IgD-negative memory B cell (primary cell): Measurements from ENCODE around the gene PACC1. TPM values are rescaled to one million over a fixed set of nuclear protein-coding genes. Genes with fewer than 3 reads are reported as not detected.

Experiments used
- H3K27ac Mint-ChIP-seq, 3 donors: one replicate each; pipeline ENCODE4 v1.8.0; 2020 to 2022; ENCODE audit warnings: mild to moderate bottlenecking in 3 of 3, mixed read lengths in 3 of 3, moderate library complexity in 1 of 3
- H3K27me3 Mint-ChIP-seq: one replicate; pipeline ENCODE4 v1.8.0; 2021; ENCODE audit warnings: mixed read lengths
- H3K36me3 Mint-ChIP-seq: one replicate; pipeline ENCODE4 v1.8.0; 2020; ENCODE audit warnings: mild to moderate bottlenecking, mixed read lengths
- H3K4me1 Mint-ChIP-seq, 3 donors: one replicate each; pipeline ENCODE4 v1.8.0; 2020 to 2022; ENCODE audit warnings: mixed read lengths in 3 of 3, mild to moderate bottlenecking in 1 of 3
- H3K4me3 Mint-ChIP-seq, 4 donors: one replicate each; pipeline ENCODE4 v1.8.0; 2020 to 2022; ENCODE audit warnings: mild to moderate bottlenecking in 4 of 4, mixed read lengths in 4 of 4, moderate library complexity in 3 of 4
- H3K9me3 Mint-ChIP-seq, 3 donors: one replicate each; pipeline ENCODE4 v1.8.0; 2020 to 2021; ENCODE audit warnings: mixed read lengths in 3 of 3, mild to moderate bottlenecking in 1 of 3
- polyA plus RNA-seq: library from polyadenylated mRNA; unstranded; fragments of 300-500 nt; fragmentation: Illumina TruSeq; gene quantifications from one replicate; pipeline ENCODE4 v1.2.3, GENCODE V29; 2021

Gene PACC1
- polyA plus RNA-seq, 1 donor from 2014 or later: 14.7 TPM

- peaks cover 9 to 13% (median 12%) of the 10 kb centered on the region in 3 donors for H3K4me1 Mint-ChIP-seq
- H3K27ac Mint-ChIP-seq: no peak overlapping the region
- no peaks in the 10 kb centered on the region for H3K9me3 Mint-ChIP-seq
- H3K36me3 Mint-ChIP-seq: peaks cover 3% of the 10 kb centered on the region
- no peaks in the 10 kb centered on the region for H3K27me3 Mint-ChIP-seq
- peak overlapping the region in 1 of 4 donors; percentile 85 for H3K4me3 Mint-ChIP-seq
These were observed 16.3 kb upstream of the PACC1 start for GRCh38 chr1:212430955-212431394.

- no peak overlapping the region for H3K27ac Mint-ChIP-seq
- H3K36me3 Mint-ChIP-seq: peaks cover 3% of the 10 kb centered on the region
- H3K27me3 Mint-ChIP-seq: no peaks in the 10 kb centered on the region
- no peaks in the 10 kb centered on the region for H3K9me3 Mint-ChIP-seq
- H3K4me1 Mint-ChIP-seq: peaks cover 9 to 13% (median 12%) of the 10 kb centered on the region in 3 donors
- H3K4me3 Mint-ChIP-seq: peak overlapping the region in 1 of 4 donors; percentile 85
These were observed 15.7 kb upstream of the PACC1 start for GRCh38 chr1:212430416-212430815.

GRCh38 chr1:212428496-212428895 lies 13.8 kb upstream of the PACC1 start:
- no peaks in the 10 kb centered on the region for H3K9me3 Mint-ChIP-seq
- no peak overlapping the region for H3K27ac Mint-ChIP-seq
- no peak overlapping the region for H3K4me3 Mint-ChIP-seq
- peaks cover 3 to 13% (median 5%) of the 10 kb centered on the region in 3 donors for H3K4me1 Mint-ChIP-seq
- no peaks in the 10 kb centered on the region for H3K36me3 Mint-ChIP-seq
- no peaks in the 10 kb centered on the region for H3K27me3 Mint-ChIP-seq

DNA sequence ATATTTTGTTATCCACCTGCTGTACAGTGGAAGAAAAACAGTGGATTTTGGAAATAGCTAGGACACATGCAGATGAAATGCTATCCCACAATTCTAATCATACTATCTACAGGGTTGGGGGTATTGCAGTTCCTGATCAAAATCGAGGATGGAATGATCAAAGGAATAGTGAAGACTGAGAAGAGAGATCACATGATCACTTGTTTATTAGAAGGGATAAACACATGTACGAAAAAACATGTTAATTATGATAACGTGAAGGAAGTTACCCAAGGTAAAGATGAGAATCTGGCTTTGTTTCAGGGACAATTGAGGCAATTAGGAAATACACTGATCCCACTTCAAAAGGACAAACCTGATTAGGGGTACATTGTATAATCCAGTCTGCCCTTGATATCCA lies 9.2 kb upstream of the PACC1 start:
- peaks cover 2% of the 10 kb centered on the region for H3K27me3 Mint-ChIP-seq
- H3K4me3 Mint-ChIP-seq: no peak overlapping the region
- H3K4me1 Mint-ChIP-seq: no peaks in the 10 kb centered on the region
- no peaks in the 10 kb centered on the region for H3K9me3 Mint-ChIP-seq
- no peak overlapping the region for H3K27ac Mint-ChIP-seq
- no peaks in the 10 kb centered on the region for H3K36me3 Mint-ChIP-seq

- Mint-ChIP-seq H3K4me1 (no peaks in the 10 kb centered on the region), H3K27me3 (peaks cover 2% of the 10 kb centered on the region), H3K36me3 (no peaks in the 10 kb centered on the region), H3K9me3 (no peaks in the 10 kb centered on the region), H3K4me3 (no peak overlapping the region), H3K27ac (no peak overlapping the region)
These were observed 6.5 kb upstream of the PACC1 start for GRCh38 chr1:212421165-212421564.

DNA sequence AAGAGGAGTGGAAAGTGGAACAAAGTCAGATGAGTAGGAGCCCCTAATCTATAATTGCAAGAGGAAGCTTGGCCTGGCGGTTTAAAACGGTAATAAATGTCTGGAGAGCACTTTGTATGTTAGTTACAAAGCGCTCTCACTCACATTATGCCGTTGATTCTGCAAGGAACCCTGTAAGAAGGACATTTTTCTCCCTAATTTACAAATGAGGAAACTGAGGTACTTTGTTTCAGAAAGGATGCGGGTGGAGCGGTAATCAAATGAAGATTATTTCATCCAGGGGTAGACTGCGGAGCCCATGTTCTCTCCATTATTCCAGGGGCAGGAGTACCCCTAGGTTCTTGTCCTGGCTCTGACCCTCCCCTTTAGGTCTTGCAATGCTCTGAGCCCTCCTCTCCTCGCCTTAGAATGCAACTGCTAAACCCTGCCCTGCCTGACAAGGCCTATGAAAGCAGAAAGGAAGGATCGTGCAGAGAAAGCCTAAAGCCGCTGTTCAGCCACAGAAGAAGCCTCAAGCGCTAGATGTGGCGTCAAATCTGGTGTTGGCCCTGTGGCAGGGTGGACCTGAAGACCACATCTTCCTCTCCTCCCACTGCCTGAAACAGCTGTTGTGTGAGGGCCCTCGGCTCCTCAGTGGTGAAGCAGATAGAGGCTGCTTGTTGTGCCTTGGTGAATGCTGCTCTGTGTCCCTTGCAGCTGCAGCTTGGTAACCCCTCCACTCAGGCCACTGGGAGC lies 588 bp upstream of the PACC1 start:
- H3K4me3 Mint-ChIP-seq: peak overlapping the region; percentile 95 to 98 (median 97)
- peak overlapping the region; percentile 77 to 97 (median 93) for H3K27ac Mint-ChIP-seq
- H3K36me3 Mint-ChIP-seq: peaks cover 3% of the 10 kb centered on the region
- H3K27me3 Mint-ChIP-seq: no peaks in the 10 kb centered on the region
- H3K9me3 Mint-ChIP-seq: no peaks in the 10 kb centered on the region
- H3K4me1 Mint-ChIP-seq: peaks cover 15 to 30% (median 27%) of the 10 kb centered on the region in 3 donors

DNA sequence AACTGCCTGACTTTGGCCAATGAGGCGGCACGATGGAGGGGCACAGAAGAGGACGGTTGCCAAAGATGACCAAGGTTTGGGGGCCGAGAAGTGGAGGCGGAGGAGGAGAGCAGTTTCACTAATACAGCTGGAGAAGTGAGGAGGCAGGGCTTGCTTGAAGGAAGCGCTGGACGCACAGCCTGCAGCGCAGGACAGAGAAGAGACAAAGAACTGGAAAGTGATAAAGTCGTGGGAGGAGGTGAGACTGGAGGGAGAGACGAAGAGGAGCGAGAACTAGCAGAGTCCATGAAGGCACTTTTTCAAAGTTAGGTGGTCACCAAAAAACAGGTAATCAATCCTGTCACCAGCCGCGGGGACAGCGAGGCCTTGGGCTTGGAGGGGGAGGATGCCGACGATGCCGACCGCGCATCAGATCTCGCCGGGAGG lies 771 bp downstream of the PACC1 start:
- Mint-ChIP-seq H3K4me1 (peaks cover 15 to 30% (median 27%) of the 10 kb centered on the region in 3 donors), H3K27ac (peak overlapping the region in 2 of 3 donors; percentile 77 to 97), H3K4me3 (peak overlapping the region; percentile 95 to 98 (median 97)), H3K36me3 (peaks cover 3% of the 10 kb centered on the region), H3K9me3 (no peaks in the 10 kb centered on the region), H3K27me3 (no peaks in the 10 kb centered on the region)

DNA sequence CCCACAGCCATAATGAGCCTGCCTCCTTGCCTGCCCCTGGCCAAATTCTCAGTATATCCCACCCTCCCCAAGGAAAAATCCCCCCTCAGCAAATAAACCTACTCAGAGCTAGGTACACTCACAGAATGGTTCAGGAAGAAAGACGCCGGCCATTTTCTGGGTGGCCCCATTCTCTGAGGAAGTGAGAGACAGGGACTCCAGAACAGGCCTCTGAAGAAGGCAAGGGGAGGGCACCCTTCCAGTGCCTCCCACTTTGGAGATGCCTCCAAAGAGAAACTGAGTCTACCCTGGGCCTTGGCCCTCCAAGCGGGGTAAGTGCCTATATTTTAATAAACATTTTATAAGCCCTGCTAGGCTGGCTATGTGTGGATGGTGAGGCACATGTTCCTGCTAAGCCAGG lies 2.3 kb downstream of the PACC1 start:
- H3K9me3 Mint-ChIP-seq: no peaks in the 10 kb centered on the region
- peaks cover 15 to 30% (median 27%) of the 10 kb centered on the region in 3 donors for H3K4me1 Mint-ChIP-seq
- H3K4me3 Mint-ChIP-seq: peak overlapping the region in 3 of 4 donors; percentile 38 to 96 (median 39)

DNA sequence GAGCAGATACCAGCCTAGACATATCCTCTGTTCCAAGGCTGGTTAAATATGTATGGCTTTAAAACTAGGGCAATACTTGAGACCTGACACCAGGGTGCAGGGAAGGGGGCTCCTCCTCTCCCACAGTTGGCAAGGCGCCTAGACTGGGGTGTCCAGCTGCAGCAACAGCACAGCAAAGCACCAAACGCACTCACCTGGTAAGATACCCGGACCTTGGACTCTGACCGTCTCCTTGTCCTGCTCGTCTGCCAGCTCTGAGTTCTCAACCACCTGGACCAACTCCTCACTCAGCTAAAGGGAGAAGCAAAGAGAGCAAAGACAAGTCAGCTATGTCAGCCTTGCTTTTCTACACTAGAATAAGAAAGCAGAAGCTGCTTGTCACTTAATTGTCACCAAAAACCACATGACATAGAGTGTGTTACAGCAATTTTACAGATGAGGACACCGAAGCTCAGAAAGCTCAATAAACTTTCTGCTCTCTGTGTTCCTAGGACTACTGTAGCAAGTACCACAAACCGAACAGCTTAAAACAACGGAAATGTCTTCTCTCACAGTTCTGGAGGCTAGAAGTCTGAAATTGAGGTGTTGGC lies 4.4 kb downstream of the PACC1 start:
- Mint-ChIP-seq H3K27ac (no peak overlapping the region), H3K4me1 (peaks cover 15 to 24% (median 24%) of the 10 kb centered on the region in 3 donors), H3K4me3 (peak overlapping the region in 1 of 4 donors; percentile 96), H3K27me3 (no peaks in the 10 kb centered on the region), H3K9me3 (no peaks in the 10 kb centered on the region), H3K36me3 (peaks cover 7% of the 10 kb centered on the region)

More for the DNA sequence above, 2.3 kb downstream of the PACC1 start:
- H3K27me3 Mint-ChIP-seq: no peaks in the 10 kb centered on the region
- H3K27ac Mint-ChIP-seq: no peak overlapping the region
- peaks cover 6% of the 10 kb centered on the region for H3K36me3 Mint-ChIP-seq

GRCh38 chr1:212402666-212403321 lies 11.9 kb downstream of the PACC1 start:
- Mint-ChIP-seq H3K9me3 (peaks cover 0 to 2% (median 0%) of the 10 kb centered on the region in 3 donors), H3K4me1 (peaks cover 8 to 10% (median 10%) of the 10 kb centered on the region in 3 donors), H3K27me3 (no peaks in the 10 kb centered on the region), H3K36me3 (peaks cover 10% of the 10 kb centered on the region), H3K4me3 (no peak overlapping the region), H3K27ac (no peak overlapping the region)

GRCh38 chr1:212401838-212402582 lies 12.7 kb downstream of the PACC1 start:
- Mint-ChIP-seq H3K9me3 (peaks cover 0 to 6% (median 4%) of the 10 kb centered on the region in 3 donors), H3K27ac (no peak overlapping the region), H3K4me3 (no peak overlapping the region), H3K36me3 (peaks cover 10% of the 10 kb centered on the region), H3K27me3 (no peaks in the 10 kb centered on the region), H3K4me1 (peaks cover 8 to 11% (median 10%) of the 10 kb centered on the region in 3 donors)

DNA sequence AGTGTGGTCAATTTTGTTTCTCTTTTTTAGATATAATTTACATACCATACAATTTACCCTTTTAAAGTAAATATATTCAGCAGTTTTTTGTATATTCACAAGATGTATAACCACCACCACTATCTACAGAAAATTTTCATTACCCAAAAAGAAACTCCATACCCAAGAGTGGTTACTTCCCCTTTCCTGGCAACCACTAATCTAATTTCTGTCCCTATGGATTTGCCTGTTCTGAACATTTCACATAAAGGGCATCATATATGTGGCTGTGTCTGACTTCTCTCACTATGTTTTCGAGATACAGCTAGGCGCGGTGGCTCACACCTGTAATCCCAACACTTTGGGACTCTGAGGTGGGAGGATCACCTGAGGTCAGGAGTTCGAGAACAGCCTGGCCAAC lies 13.6 kb downstream of the PACC1 start:
- Mint-ChIP-seq H3K4me3 (no peak overlapping the region), H3K27ac (peak overlapping the region in 1 of 3 donors; percentile 24), H3K9me3 (peaks cover 0 to 10% (median 8%) of the 10 kb centered on the region in 3 donors), H3K4me1 (peaks cover 8 to 11% (median 10%) of the 10 kb centered on the region in 3 donors), H3K27me3 (no peaks in the 10 kb centered on the region), H3K36me3 (peaks cover 16% of the 10 kb centered on the region)

DNA sequence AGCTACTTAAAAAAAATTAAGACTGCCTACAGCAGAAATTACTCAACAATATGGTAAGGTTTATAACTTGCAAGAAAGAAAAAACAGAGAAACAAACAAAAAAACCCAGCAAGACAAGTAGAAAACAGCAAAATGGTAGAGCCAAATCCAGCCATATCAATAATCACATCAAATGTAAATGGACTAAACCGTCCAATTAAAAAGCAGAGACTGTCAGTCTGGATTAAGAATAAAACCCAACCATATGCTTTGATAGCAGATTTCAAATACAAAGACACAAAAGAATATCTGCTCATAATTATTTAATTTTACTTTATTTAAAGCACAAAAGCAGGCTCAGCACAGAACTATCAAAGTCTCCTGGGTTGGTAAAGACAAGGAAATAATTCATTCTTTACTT lies 17.5 kb downstream of the PACC1 start:
- Mint-ChIP-seq H3K9me3 (peaks cover 0 to 10% (median 8%) of the 10 kb centered on the region in 3 donors), H3K36me3 (peaks cover 14% of the 10 kb centered on the region), H3K27me3 (no peaks in the 10 kb centered on the region), H3K4me1 (peaks cover 6 to 19% (median 13%) of the 10 kb centered on the region in 3 donors), H3K27ac (peak overlapping the region in 1 of 3 donors; percentile 4), H3K4me3 (peak overlapping the region in 1 of 4 donors; percentile 22)

DNA sequence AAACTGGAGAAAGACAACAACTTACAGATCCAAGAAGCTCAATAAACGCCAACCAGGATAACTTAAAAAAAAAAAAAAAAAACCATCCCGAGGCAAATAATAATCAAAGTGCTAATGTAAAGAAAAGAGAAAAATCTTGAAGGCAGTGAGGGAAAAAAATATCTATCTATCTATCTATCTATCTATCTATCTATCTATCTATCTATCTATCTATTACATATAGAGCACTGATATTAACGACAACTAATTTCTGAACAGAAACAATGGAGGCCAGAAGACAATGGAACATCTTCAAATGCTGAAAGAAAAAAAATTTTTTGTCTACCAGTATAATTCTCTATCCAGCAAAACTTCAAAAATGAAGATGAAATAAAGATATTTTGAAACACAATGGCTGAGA lies 18.0 kb downstream of the PACC1 start:
- peaks cover 11% of the 10 kb centered on the region for H3K36me3 Mint-ChIP-seq
- peak overlapping the region in 1 of 3 donors; percentile 63 for H3K27ac Mint-ChIP-seq
- peaks cover 0 to 10% (median 8%) of the 10 kb centered on the region in 3 donors for H3K9me3 Mint-ChIP-seq
- H3K27me3 Mint-ChIP-seq: no peaks in the 10 kb centered on the region
- peaks cover 6 to 19% (median 13%) of the 10 kb centered on the region in 3 donors for H3K4me1 Mint-ChIP-seq
- H3K4me3 Mint-ChIP-seq: no peak overlapping the region
